Measurements from ENCODE around the gene PAQR5. TPM values are rescaled to one million over a fixed set of nuclear protein-coding genes. Genes with fewer than 3 reads are reported as not detected.

PAQR5 gene
- total and polyA plus RNA-seq, 2 donors from 2014 or later: 32.7 to 51.3 TPM

GRCh38 chr15:69436951-69437350 is 138.2 kb downstream of the PAQR5 start:
- H3K27me3 ChIP-seq (ENCODE audit: control insufficient read depth, insufficient read depth, low read length): no peaks in the 10 kb centered on the region
- H3K4me1 ChIP-seq (ENCODE audit: control insufficient read depth in 2 of 3, insufficient read depth in 2 of 3, low read depth in 1 of 3, low read length in 3 of 3): no peaks in the 10 kb centered on the region
- H3K9ac ChIP-seq (ENCODE audit: low read length in 3 of 3): no peak overlapping the region
- no peaks in the 10 kb centered on the region for H3K9me3 ChIP-seq (ENCODE audit: control insufficient read depth in 2 of 3, insufficient read depth in 1 of 3, low read length in 3 of 3)
- DNase-seq: no peak
- no peak for FAIRE-seq
- intact Hi-C loops (cut with DNase I): no loop called here
- H3K36me3 ChIP-seq (ENCODE audit: control insufficient read depth in 2 of 3, insufficient read depth in 3 of 3, low read length in 3 of 3): peaks cover 0 to 3% (median 0%) of the 10 kb centered on the region in 3 donors
- H3K27ac ChIP-seq (ENCODE audit: low read depth in 2 of 2, low read length in 2 of 2): no peak overlapping the region
- TF ChIP-seq, protein P1, sequence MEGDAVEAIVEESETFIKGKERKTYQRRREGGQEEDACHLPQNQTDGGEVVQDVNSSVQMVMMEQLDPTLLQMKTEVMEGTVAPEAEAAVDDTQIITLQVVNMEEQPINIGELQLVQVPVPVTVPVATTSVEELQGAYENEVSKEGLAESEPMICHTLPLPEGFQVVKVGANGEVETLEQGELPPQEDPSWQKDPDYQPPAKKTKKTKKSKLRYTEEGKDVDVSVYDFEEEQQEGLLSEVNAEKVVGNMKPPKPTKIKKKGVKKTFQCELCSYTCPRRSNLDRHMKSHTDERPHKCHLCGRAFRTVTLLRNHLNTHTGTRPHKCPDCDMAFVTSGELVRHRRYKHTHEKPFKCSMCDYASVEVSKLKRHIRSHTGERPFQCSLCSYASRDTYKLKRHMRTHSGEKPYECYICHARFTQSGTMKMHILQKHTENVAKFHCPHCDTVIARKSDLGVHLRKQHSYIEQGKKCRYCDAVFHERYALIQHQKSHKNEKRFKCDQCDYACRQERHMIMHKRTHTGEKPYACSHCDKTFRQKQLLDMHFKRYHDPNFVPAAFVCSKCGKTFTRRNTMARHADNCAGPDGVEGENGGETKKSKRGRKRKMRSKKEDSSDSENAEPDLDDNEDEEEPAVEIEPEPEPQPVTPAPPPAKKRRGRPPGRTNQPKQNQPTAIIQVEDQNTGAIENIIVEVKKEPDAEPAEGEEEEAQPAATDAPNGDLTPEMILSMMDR (IDR thresholded peaks at IDR 0.05; ENCODE audit: borderline replicate concordance, extremely low read depth, insufficient read depth): no peak
- H3K4me3 ChIP-seq (ENCODE audit: low read length in 3 of 3): no peak overlapping the region

GRCh38 chr15:69439623-69440022 is 140.9 kb downstream of the PAQR5 start:
- TF ChIP-seq, protein P1 (IDR thresholded peaks at IDR 0.05; ENCODE audit: borderline replicate concordance, extremely low read depth, insufficient read depth): no peak
- H3K27ac ChIP-seq (ENCODE audit: low read depth in 2 of 2, low read length in 2 of 2): no peak overlapping the region
- H3K36me3 ChIP-seq (ENCODE audit: control insufficient read depth in 2 of 3, insufficient read depth in 3 of 3, low read length in 3 of 3): no peaks in the 10 kb centered on the region
- intact Hi-C loops (cut with DNase I): no loop called here
- H3K4me1 ChIP-seq (ENCODE audit: control insufficient read depth in 2 of 3, insufficient read depth in 2 of 3, low read depth in 1 of 3, low read length in 3 of 3): no peaks in the 10 kb centered on the region
- no peak overlapping the region for H3K4me3 ChIP-seq (ENCODE audit: low read length in 3 of 3)
- DNase-seq (no peak), FAIRE-seq (no peak)
- H3K9ac ChIP-seq (ENCODE audit: low read length in 3 of 3): no peak overlapping the region
- H3K27me3 ChIP-seq (ENCODE audit: control insufficient read depth, insufficient read depth, low read length): no peaks in the 10 kb centered on the region
- no peaks in the 10 kb centered on the region for H3K9me3 ChIP-seq (ENCODE audit: control insufficient read depth in 2 of 3, insufficient read depth in 1 of 3, low read length in 3 of 3)

GRCh38 chr15:69443032-69443611 is 144.4 kb downstream of the PAQR5 start:
- H3K9me3 ChIP-seq (ENCODE audit: control insufficient read depth in 2 of 3, insufficient read depth in 1 of 3, low read length in 3 of 3): no peaks in the 10 kb centered on the region
- H3K27me3 ChIP-seq (ENCODE audit: control insufficient read depth, insufficient read depth, low read length): no peaks in the 10 kb centered on the region
- no peak overlapping the region for H3K4me3 ChIP-seq (ENCODE audit: low read length in 3 of 3)
- no peak for DNase-seq
- intact Hi-C loops (cut with DNase I): no loop called here
- H3K27ac ChIP-seq (ENCODE audit: low read depth in 2 of 2, low read length in 2 of 2): no peak overlapping the region
- no peaks in the 10 kb centered on the region for H3K4me1 ChIP-seq (ENCODE audit: control insufficient read depth in 2 of 3, insufficient read depth in 2 of 3, low read depth in 1 of 3, low read length in 3 of 3)
- H3K36me3 ChIP-seq (ENCODE audit: control insufficient read depth in 2 of 3, insufficient read depth in 3 of 3, low read length in 3 of 3): peaks cover 0 to 13% (median 3%) of the 10 kb centered on the region in 3 donors
- H3K9ac ChIP-seq (ENCODE audit: low read length in 3 of 3): no peak overlapping the region
- no peak for FAIRE-seq
- TF ChIP-seq, protein P1 (IDR thresholded peaks at IDR 0.05; ENCODE audit: borderline replicate concordance, extremely low read depth, insufficient read depth): no peak

DNA sequence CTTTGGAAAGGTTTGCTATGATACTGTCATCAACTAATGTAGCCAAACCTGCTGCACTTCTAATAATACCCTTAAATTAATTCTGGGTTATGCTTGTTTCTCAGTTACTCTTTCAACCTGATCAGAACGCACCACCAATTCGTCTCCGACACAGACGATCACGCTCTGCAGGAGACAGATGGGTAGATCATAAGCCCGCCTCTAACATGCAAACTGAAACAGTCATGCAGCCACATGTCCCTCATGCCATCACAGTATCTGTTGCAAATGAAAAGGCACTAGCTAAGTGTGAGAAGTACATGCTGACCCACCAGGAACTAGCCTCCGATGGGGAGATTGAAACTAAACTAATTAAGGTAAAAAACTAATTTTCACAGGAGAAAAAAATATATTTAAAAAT is 146.0 kb downstream of the PAQR5 start:
- intact Hi-C loops (cut with DNase I): no loop called here
- Histone ChIP-seq H3K27ac (ENCODE audit: low read depth in 2 of 2, low read length in 2 of 2) (no peak overlapping the region), H3K9ac (ENCODE audit: low read length in 3 of 3) (no peak overlapping the region), H3K9me3 (ENCODE audit: control insufficient read depth in 2 of 3, insufficient read depth in 1 of 3, low read length in 3 of 3) (no peaks in the 10 kb centered on the region), H3K4me3 (ENCODE audit: low read length in 3 of 3) (no peak overlapping the region), H3K4me1 (ENCODE audit: control insufficient read depth in 2 of 3, insufficient read depth in 2 of 3, low read depth in 1 of 3, low read length in 3 of 3) (no peaks in the 10 kb centered on the region), H3K36me3 (ENCODE audit: control insufficient read depth in 2 of 3, insufficient read depth in 3 of 3, low read length in 3 of 3) (peaks cover 0 to 13% (median 3%) of the 10 kb centered on the region in 3 donors), H3K27me3 (ENCODE audit: control insufficient read depth, insufficient read depth, low read length) (no peaks in the 10 kb centered on the region)
- TF ChIP-seq, protein P1 (IDR thresholded peaks at IDR 0.05; ENCODE audit: borderline replicate concordance, extremely low read depth, insufficient read depth): no peak
- DNase-seq (no peak), FAIRE-seq (no peak)
